Liver (tissue), 3 donors: ENCODE results near the gene PEX16.
"Not testable (repeated sequence)": the region's sequence is repeated elsewhere in the genome, so short reads cannot be mapped to it uniquely, and the experiment has no call there.

Experiments used
- ATF3 ChIP-seq: IDR thresholded peaks from 2 replicates; pipeline ENCODE4 v1.6.1; 2016; ENCODE audit warnings: antibody characterized with exemption
- CTCF ChIP-seq: fragments of 150-350 bp; IDR thresholded peaks from 2 replicates; pipeline ENCODE4 v1.5.1; 2017; ENCODE audit warnings: improper control_type of control experiment, low read depth, low read length; ENCODE audit not compliant: missing input control
- EGR1 ChIP-seq, 2 donors: IDR thresholded peaks; 2 replicates each; pipeline ENCODE4 v1.6.1; 2016 to 2018; ENCODE audit warnings: antibody characterized with exemption in 2 of 2, low read depth in 2 of 2
- FOXA1 ChIP-seq: IDR thresholded peaks from 2 replicates; pipeline ENCODE4 v1.6.1; 2016; ENCODE audit warnings: antibody characterized with exemption
- GABPA ChIP-seq, 2 donors: IDR thresholded peaks in 1 of 2; conservative IDR thresholded peaks in 1 of 2; 2 replicates each; pipeline ENCODE4 v1.6.1; 2016; ENCODE audit warnings: antibody characterized with exemption in 2 of 2, mild to moderate bottlenecking in 1 of 2, moderate library complexity in 1 of 2
- HNF4G ChIP-seq: IDR thresholded peaks from 2 replicates; pipeline ENCODE4 v1.6.1; 2016; ENCODE audit warnings: antibody characterized with exemption
- RAD21 ChIP-seq, 2 donors: IDR thresholded peaks; 2 replicates each; pipeline ENCODE4 v1.6.1; 2016; ENCODE audit warnings: antibody characterized with exemption in 2 of 2, mild to moderate bottlenecking in 2 of 2
- RXRA ChIP-seq, 2 donors: IDR thresholded peaks; 2 replicates each; pipeline ENCODE4 v1.6.1; 2017 to 2018; ENCODE audit warnings: antibody characterized with exemption in 2 of 2, mild to moderate bottlenecking in 1 of 2
- SP1 ChIP-seq: IDR thresholded peaks from 2 replicates; pipeline ENCODE4 v1.6.1; 2018; ENCODE audit warnings: antibody characterized with exemption, mild to moderate bottlenecking
- TAF1 ChIP-seq: conservative IDR thresholded peaks from 2 replicates; pipeline ENCODE4 v1.6.1; 2016; ENCODE audit warnings: antibody characterized with exemption, mild to moderate bottlenecking
- TF ChIP-seq, protein P1 (sequence below): IDR thresholded peaks from 2 replicates; pipeline ENCODE4 v1.6.1; 2016; ENCODE audit warnings: antibody characterized with exemption, mild to moderate bottlenecking
- donor health status: healthy.
- donor health status: healthy.

GRCh38 chr11:45905576-45905975, 12.1 kb downstream of the PEX16 start:
- not testable (repeated sequence) for TF ChIP-seq CTCF; RXRA (IDR thresholded peaks at IDR 0.05); EGR1 (IDR thresholded peaks at IDR 0.05; ENCODE audit: low read depth in 2 of 2); HNF4G; ATF3; SP1; TAF1; RAD21 (IDR thresholded peaks at IDR 0.05); GABPA (IDR thresholded peaks at IDR 0.05 in 1 of 2, conservative IDR thresholded peaks at IDR 0.05 in 1 of 2); FOXA1
- TF ChIP-seq, protein P1, sequence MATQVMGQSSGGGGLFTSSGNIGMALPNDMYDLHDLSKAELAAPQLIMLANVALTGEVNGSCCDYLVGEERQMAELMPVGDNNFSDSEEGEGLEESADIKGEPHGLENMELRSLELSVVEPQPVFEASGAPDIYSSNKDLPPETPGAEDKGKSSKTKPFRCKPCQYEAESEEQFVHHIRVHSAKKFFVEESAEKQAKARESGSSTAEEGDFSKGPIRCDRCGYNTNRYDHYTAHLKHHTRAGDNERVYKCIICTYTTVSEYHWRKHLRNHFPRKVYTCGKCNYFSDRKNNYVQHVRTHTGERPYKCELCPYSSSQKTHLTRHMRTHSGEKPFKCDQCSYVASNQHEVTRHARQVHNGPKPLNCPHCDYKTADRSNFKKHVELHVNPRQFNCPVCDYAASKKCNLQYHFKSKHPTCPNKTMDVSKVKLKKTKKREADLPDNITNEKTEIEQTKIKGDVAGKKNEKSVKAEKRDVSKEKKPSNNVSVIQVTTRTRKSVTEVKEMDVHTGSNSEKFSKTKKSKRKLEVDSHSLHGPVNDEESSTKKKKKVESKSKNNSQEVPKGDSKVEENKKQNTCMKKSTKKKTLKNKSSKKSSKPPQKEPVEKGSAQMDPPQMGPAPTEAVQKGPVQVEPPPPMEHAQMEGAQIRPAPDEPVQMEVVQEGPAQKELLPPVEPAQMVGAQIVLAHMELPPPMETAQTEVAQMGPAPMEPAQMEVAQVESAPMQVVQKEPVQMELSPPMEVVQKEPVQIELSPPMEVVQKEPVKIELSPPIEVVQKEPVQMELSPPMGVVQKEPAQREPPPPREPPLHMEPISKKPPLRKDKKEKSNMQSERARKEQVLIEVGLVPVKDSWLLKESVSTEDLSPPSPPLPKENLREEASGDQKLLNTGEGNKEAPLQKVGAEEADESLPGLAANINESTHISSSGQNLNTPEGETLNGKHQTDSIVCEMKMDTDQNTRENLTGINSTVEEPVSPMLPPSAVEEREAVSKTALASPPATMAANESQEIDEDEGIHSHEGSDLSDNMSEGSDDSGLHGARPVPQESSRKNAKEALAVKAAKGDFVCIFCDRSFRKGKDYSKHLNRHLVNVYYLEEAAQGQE: not testable (repeated sequence)
